ENCODE data around the gene HCN2. TPM values are rescaled to one million over a fixed set of nuclear protein-coding genes. Genes with fewer than 3 reads are reported as not detected.

Gene HCN2
- total and polyA plus RNA-seq, 9 of the 15 experiments (the other 6 are each of a cell fraction or from before 2014, with no cell fraction given), result 0.29 to 4.2 (median 0.82) TPM; not detected in 2

- TF ChIP-seq PRDM10 (IDR thresholded peaks at IDR 0.05; ENCODE audit: partially characterized antibody) (peak; percentile 45), BHLHE40 (IDR thresholded peaks at IDR 0.05; ENCODE audit: low read length) (peak; percentile 83), PBX2 (CRISPR knock-in tag; IDR thresholded peaks at IDR 0.05; ENCODE audit: low read depth) (no peak), PBX2 (tag; conservative IDR thresholded peaks at IDR 0.05; ENCODE audit: low read depth) (no peak), SMAD1 (IDR thresholded peaks at IDR 0.05; ENCODE audit: low read depth, low read length, partially characterized antibody) (peak; percentile 88), RBM39 (optimal IDR thresholded peaks at IDR 0.05; ENCODE audit: low read depth, low read length) (no peak), ZZZ3 (IDR thresholded peaks at IDR 0.05) (no peak), ZNF707 (CRISPR knock-in tag; conservative IDR thresholded peaks at IDR 0.05) (no peak), TFAM (CRISPR knock-in tag; conservative IDR thresholded peaks at IDR 0.05) (no peak), ZBTB26 (CRISPR knock-in tag; IDR thresholded peaks at IDR 0.05) (no peak), TAF1 (IDR thresholded peaks at IDR 0.05; ENCODE audit: control insufficient read depth, extremely low read depth, insufficient read depth, low read length, severe bottlenecking) (peak; percentile 58), KLF10 (CRISPR knock-in tag; IDR thresholded peaks at IDR 0.05) (no peak), CUX1 (CRISPR knock-in tag; IDR thresholded peaks at IDR 0.05) (peak; percentile 70; the same call in 1 of the 2 replicates), HCFC1 (IDR thresholded peaks at IDR 0.05; ENCODE audit: low read depth, low read length) (no peak)
Observed at GRCh38 chr19:574658-575526, 14.8 kb upstream of the HCN2 start (continued).
